GM12878 (cell line): ENCODE data around the gene SETBP1. TPM values are rescaled to one million over a fixed set of nuclear protein-coding genes. Genes with fewer than 3 reads are reported as not detected.
A peak's percentile ranks its signal among the peaks of the same experiment; 100 is the strongest.

ENCODE experiments used
- ATAC-seq: fragments of 200-7000 bp; cut with Tn5 transposase; 3 replicates; pipeline ENCODE4 v1.9.1; 2020; ENCODE audit warnings: mild to moderate bottlenecking, moderate library complexity
- BruUV-seq: library from RNA; stranded (reverse); fragments of 400-500 nt; replicated peaks from 2 replicates; lab custom pipeline; 2021; lab: Mats Ljungman, UMichigan
- CTCF ChIA-PET: fragments of 300-600 bp; sonication (Branson Sonifier 250); formaldehyde crosslinking; extraction: SDS; loops from one replicate; lab custom pipeline; 2021; ENCODE audit warnings: inconsistent platforms; lab: Yijun Ruan, JAX
- POLR2A ChIA-PET: fragments of 350-600 bp; formaldehyde crosslinking; extraction: SDS; loops from one replicate; lab custom pipeline; 2021; ENCODE audit warnings: inconsistent platforms; lab: Charles Lee
- RAD21 ChIA-PET: fragments of 300-600 bp; sonication (Branson Sonifier 250); formaldehyde crosslinking; loops from one replicate; lab custom pipeline; 2023; ENCODE audit warnings: antibody characterized with exemption; ENCODE audit not compliant: unreplicated experiment; lab: Charles Lee
- SMC1A ChIA-PET: fragments of 300-600 bp; sonication (Branson Sonifier 250); formaldehyde crosslinking; loops from one replicate; lab custom pipeline; 2023; ENCODE audit not compliant: unreplicated experiment, uncharacterized antibody; lab: Charles Lee
- DNase-seq: peaks from one replicate; pipeline ENCODE4 v3.0.0-alpha.2; 2011; ENCODE audit warnings: low read depth, low spot score
- FAIRE-seq: peaks from 3 replicates; lab custom pipeline; 2011; peaks lifted over from hg19 to GRCh38; lab: Jason Lieb, UNC
- H2AFZ ChIP-seq: 2 replicates; pipeline ENCODE4 v1.6.0; 2011; ENCODE audit warnings: low read depth, low read length, control low read depth; ENCODE audit not compliant: control insufficient read depth
- H3K27ac ChIP-seq: 2 replicates; pipeline ENCODE4 v1.5.1; 2011; ENCODE audit warnings: control low read depth; ENCODE audit not compliant: control insufficient read depth, insufficient read depth
- H3K27me3 ChIP-seq, 2 experiments: replicated peaks in 1 of 2; 2 replicates each; pipeline versions ENCODE4 v1.6.0 to v1.6.1; 2011; ENCODE audit warnings: low read length in 1 of 2; ENCODE audit not compliant: control insufficient read depth in 2 of 2, insufficient read depth in 2 of 2
- H3K36me3 ChIP-seq, 2 experiments: 2 replicates each; pipeline ENCODE4 v1.5.1; 2011; ENCODE audit warnings: low read length in 1 of 2; ENCODE audit not compliant: control insufficient read depth in 2 of 2, insufficient read depth in 2 of 2
- H3K4me1 ChIP-seq: 2 replicates; pipeline ENCODE4 v1.6.1; 2011; ENCODE audit warnings: mild to moderate bottlenecking, low read length, moderate library complexity, mixed read lengths; ENCODE audit not compliant: control insufficient read depth, insufficient read depth
- H3K4me2 ChIP-seq: 2 replicates; pipeline ENCODE4 v1.6.0; 2011; ENCODE audit warnings: control low read depth; ENCODE audit not compliant: control insufficient read depth, insufficient read depth
- H3K4me3 ChIP-seq: fragments of 200-600 bp; sonication (generic); 2 replicates; pipeline ENCODE4 v1.5.1; 2016
- H3K79me2 ChIP-seq: 2 replicates; pipeline ENCODE4 v1.6.0; 2011; ENCODE audit warnings: low read length; ENCODE audit not compliant: control insufficient read depth, insufficient read depth
- H3K9ac ChIP-seq: 2 replicates; pipeline ENCODE4 v1.8.0; 2011; ENCODE audit warnings: low read length, control low read depth, mixed read lengths; ENCODE audit not compliant: control insufficient read depth, insufficient read depth
- H3K9me3 ChIP-seq: replicated peaks from 3 replicates; pipeline ENCODE4 v1.5.1; 2011; ENCODE audit warnings: mild to moderate bottlenecking, low read length; ENCODE audit not compliant: control insufficient read depth, insufficient read depth
- H4K20me1 ChIP-seq: 2 replicates; pipeline ENCODE4 v1.6.0; 2011; ENCODE audit not compliant: control insufficient read depth, insufficient read depth
- CBX3 ChIP-seq: fragments of 200-600 bp; sonication (generic); IDR thresholded peaks from 2 replicates; pipeline ENCODE4 v1.6.1; 2016; ENCODE audit warnings: low read depth, borderline replicate concordance
- ETV6 ChIP-seq, 2 experiments: fragments of 450-650 bp in 1 of 2; IDR thresholded peaks in 1 of 2; conservative IDR thresholded peaks in 1 of 2; 2 replicates each; pipeline ENCODE4 v1.6.1; 2014; ENCODE audit warnings: antibody characterized with exemption in 1 of 2, borderline replicate concordance in 1 of 2, low read depth in 1 of 2, mild to moderate bottlenecking in 1 of 2, moderate library complexity in 1 of 2
- GABPA ChIP-seq: IDR thresholded peaks from 2 replicates; pipeline ENCODE4 v1.6.1; 2014; ENCODE audit warnings: antibody characterized with exemption, low read depth, mild to moderate bottlenecking, inconsistent platforms
- GATAD2B ChIP-seq: fragments of 450-650 bp; conservative IDR thresholded peaks from 2 replicates; pipeline ENCODE4 v1.6.1; 2017; ENCODE audit warnings: low read depth, mild to moderate bottlenecking, moderate library complexity
- HDAC2 ChIP-seq: fragments of 200-600 bp; sonication (generic); IDR thresholded peaks from 2 replicates; pipeline ENCODE4 v1.6.1; 2017
- MEF2B ChIP-seq: fragments of 450-650 bp; IDR thresholded peaks from 2 replicates; pipeline ENCODE4 v1.6.1; 2018; ENCODE audit warnings: mild to moderate bottlenecking, moderate library complexity; ENCODE audit not compliant: partially characterized antibody, poor library complexity, severe bottlenecking
- NFIC ChIP-seq: IDR thresholded peaks from 2 replicates; pipeline ENCODE4 v1.6.1; 2012; ENCODE audit warnings: low read depth, mild to moderate bottlenecking, inconsistent platforms, low read length, moderate library complexity
- NRF1 ChIP-seq: conservative IDR thresholded peaks from 2 replicates; pipeline ENCODE4 v1.6.1; 2011; ENCODE audit warnings: mild to moderate bottlenecking, low read depth, low read length, improper control_type of control experiment
- RAD21 ChIP-seq: IDR thresholded peaks from 2 replicates; pipeline ENCODE4 v1.6.1; 2011; ENCODE audit warnings: mild to moderate bottlenecking, low read depth, low read length, moderate library complexity; ENCODE audit not compliant: insufficient read depth
- SIN3A ChIP-seq: IDR thresholded peaks from 2 replicates; pipeline ENCODE4 v1.6.1; 2012; ENCODE audit warnings: low read depth, low read length, improper control_type of control experiment
- SIX5 ChIP-seq: IDR thresholded peaks from 2 replicates; pipeline ENCODE4 v1.6.1; 2011; ENCODE audit warnings: mild to moderate bottlenecking, low read depth, low read length, moderate library complexity; ENCODE audit not compliant: severe bottlenecking
- SMC3 ChIP-seq: IDR thresholded peaks from 2 replicates; pipeline ENCODE4 v1.6.1; 2011; ENCODE audit warnings: low read length, improper control_type of control experiment, borderline replicate concordance
- SUZ12 ChIP-seq: fragments of 200-600 bp; sonication (generic); IDR thresholded peaks from one replicate; pipeline ENCODE4 v1.6.1; 2018; ENCODE audit warnings: antibody characterized with exemption, mild to moderate bottlenecking; ENCODE audit not compliant: unreplicated experiment
- WRNIP1 ChIP-seq: IDR thresholded peaks from 2 replicates; pipeline ENCODE4 v1.6.1; 2011; ENCODE audit warnings: low read depth, low read length, improper control_type of control experiment, borderline replicate concordance
- ZNF217 ChIP-seq: fragments of 450-650 bp; IDR thresholded peaks from 2 replicates; pipeline ENCODE4 v1.6.1; 2017; ENCODE audit warnings: antibody characterized with exemption, mild to moderate bottlenecking
- ZNF622 ChIP-seq: fragments of 450-650 bp; IDR thresholded peaks from 2 replicates; pipeline ENCODE4 v1.6.1; 2017; ENCODE audit warnings: mild to moderate bottlenecking, inconsistent platforms
- ZZZ3 ChIP-seq: IDR thresholded peaks from 2 replicates; pipeline ENCODE4 v1.6.1; 2011; ENCODE audit warnings: low read depth; ENCODE audit not compliant: control insufficient read depth, insufficient read length
- WGBS: methylation state at CpG from one replicate; pipeline ENCODE4 v1.1.6; 2016; ENCODE audit warnings: low lambda C conversion rate; ENCODE audit not compliant: insufficient replicate concordance, insufficient coverage; ENCODE audit errors: missing lambda C conversion rate; 5-methylcytosine and 5-hydroxymethylcytosine counted together
- in situ Hi-C: fragments of 300-500 bp; cut with MboI; formaldehyde crosslinking; loops from 9 replicates; pipeline ENCODE4 v1.14.3; 2018; ENCODE audit warnings: mixed read lengths
- intact Hi-C: fragments of 100-400 bp; cut with micrococcal nuclease; formaldehyde crosslinking; loops from one replicate; pipeline ENCODE4 v1.14.2; 2022; ENCODE audit not compliant: unreplicated experiment
- polyA plus RNA-seq, 11 experiments: library from polyadenylated mRNA; depleted of rRNA in 4 of 11; unstranded in 6 of 11; stranded (reverse) in 5 of 11; fragments of >200 nt; fragmentation: Nextera tagmentation in 4 of 11; fragmentation: Illumina TruSeq in 1 of 11; extraction: Ambion mirVana in 4 of 11; extraction: Trizol in 1 of 11; gene quantifications; 1 replicate in 1 of 11; 2 replicates in 10 of 11; pipeline versions ENCODE4 v1.2.1 to v1.2.3, GENCODE V29; 2011 to 2016; ENCODE audit warnings: inconsistent platforms in 2 of 11, missing spikeins in 2 of 11, low read depth in 1 of 11
- total RNA-seq, 4 experiments: library from RNA; depleted of rRNA in 3 of 4; stranded (reverse); fragments of >200 nt in 3 of 4; fragmentation: Illumina TruSeq in 1 of 4; extraction: Trizol in 1 of 4; gene quantifications; 2 replicates each; pipeline versions ENCODE4 v1.2.1 to v1.2.3, GENCODE V29; 2013 to 2021
- TF ChIP-seq, protein P1 (sequence below): fragments of 450-650 bp; IDR thresholded peaks from 2 replicates; pipeline ENCODE4 v1.6.1; 2016; ENCODE audit warnings: mild to moderate bottlenecking, moderate library complexity, borderline replicate concordance
- TF ChIP-seq, protein P2 (sequence below): fragments of 450-650 bp; IDR thresholded peaks from 2 replicates; pipeline ENCODE4 v1.6.1; 2014; ENCODE audit warnings: mild to moderate bottlenecking
- TF ChIP-seq, protein P3 (sequence below): IDR thresholded peaks from 2 replicates; pipeline ENCODE4 v1.6.1; 2011; ENCODE audit warnings: low read depth, mild to moderate bottlenecking, low read length, moderate library complexity, borderline replicate concordance; ENCODE audit errors: extremely low read depth

SETBP1 gene
- total and polyA plus RNA-seq, 10 of the 15 experiments (the other 5 are each of a cell fraction or from before 2014, with no cell fraction given): 0.99 to 29.7 (median 8.3) TPM

DNA sequence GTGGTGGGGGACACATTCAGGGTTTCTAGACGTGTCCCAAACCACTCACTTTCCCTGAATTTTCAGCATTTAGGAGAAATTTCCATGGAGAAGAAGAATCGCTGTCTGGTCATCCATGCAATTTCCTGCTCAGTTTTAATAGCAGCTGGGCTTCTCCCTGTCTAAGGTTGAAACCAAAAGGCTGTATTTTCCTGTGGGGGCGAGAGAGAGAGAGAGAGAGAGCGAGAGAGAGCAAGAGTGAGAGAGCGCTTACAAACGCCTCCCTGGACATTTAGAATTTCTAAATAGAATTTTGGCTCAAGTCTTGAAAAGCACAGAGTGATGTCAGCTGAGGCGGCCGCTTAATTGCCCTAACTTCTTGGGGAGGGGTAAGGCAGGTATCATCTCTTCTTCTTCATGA is 110.8 kb downstream of the SETBP1 start:
- Histone ChIP-seq H3K79me2 (no peaks in the 10 kb centered on the region), H3K27me3 (no peaks in the 10 kb centered on the region), H2AFZ (no peak overlapping the region), H3K27ac (no peak overlapping the region), H3K4me3 (no peak overlapping the region), H4K20me1 (no peaks in the 10 kb centered on the region), H3K9me3 (no peaks in the 10 kb centered on the region), H3K36me3 (no peaks in the 10 kb centered on the region), H3K4me1 (peaks cover 9% of the 10 kb centered on the region), H3K9ac (no peak overlapping the region), H3K4me2 (no peak overlapping the region)
- ChIA-PET POLR2A (no interaction called here), RAD21 (no interaction called here), CTCF (interaction anchor here (0.9 kb wide), 1 partner anchor 108 kb away, joined by 3 read pairs; no protein-coding TSS in a partner anchor), SMC1A (interaction anchor here (1.6 kb wide), 1 partner anchor 32 kb away, joined by 4 read pairs; no protein-coding TSS in a partner anchor)
- intact Hi-C loops (no loop called here), in situ Hi-C loops (no loop called here)
- FAIRE-seq (no peak), DNase-seq (no peak), ATAC-seq (no peak)
- BruUV-seq: no TSS peak
- WGBS: 63% methylated on average over 8 of the region's 8 CpGs
- TF ChIP-seq GATAD2B (no peak), NFIC (peak; percentile 28; the same call in 1 of the 2 replicates), RAD21 (no peak), ZZZ3 (no peak), ZNF622 (no peak), SMC3 (no peak), SIX5 (no peak), ETV6 (conservative IDR thresholded peaks at IDR 0.05 in 1 of 2, IDR thresholded peaks at IDR 0.05 in 1 of 2; ENCODE audit: borderline replicate concordance in 1 of 2, low read depth in 1 of 2) (no peak), MEF2B (no peak), SUZ12 (no peak), HDAC2 (no peak), ZNF217 (no peak), CBX3 (no peak), GABPA (no peak), SIN3A (no peak), WRNIP1 (no peak), NRF1 (no peak)
- TF ChIP-seq, protein P1, sequence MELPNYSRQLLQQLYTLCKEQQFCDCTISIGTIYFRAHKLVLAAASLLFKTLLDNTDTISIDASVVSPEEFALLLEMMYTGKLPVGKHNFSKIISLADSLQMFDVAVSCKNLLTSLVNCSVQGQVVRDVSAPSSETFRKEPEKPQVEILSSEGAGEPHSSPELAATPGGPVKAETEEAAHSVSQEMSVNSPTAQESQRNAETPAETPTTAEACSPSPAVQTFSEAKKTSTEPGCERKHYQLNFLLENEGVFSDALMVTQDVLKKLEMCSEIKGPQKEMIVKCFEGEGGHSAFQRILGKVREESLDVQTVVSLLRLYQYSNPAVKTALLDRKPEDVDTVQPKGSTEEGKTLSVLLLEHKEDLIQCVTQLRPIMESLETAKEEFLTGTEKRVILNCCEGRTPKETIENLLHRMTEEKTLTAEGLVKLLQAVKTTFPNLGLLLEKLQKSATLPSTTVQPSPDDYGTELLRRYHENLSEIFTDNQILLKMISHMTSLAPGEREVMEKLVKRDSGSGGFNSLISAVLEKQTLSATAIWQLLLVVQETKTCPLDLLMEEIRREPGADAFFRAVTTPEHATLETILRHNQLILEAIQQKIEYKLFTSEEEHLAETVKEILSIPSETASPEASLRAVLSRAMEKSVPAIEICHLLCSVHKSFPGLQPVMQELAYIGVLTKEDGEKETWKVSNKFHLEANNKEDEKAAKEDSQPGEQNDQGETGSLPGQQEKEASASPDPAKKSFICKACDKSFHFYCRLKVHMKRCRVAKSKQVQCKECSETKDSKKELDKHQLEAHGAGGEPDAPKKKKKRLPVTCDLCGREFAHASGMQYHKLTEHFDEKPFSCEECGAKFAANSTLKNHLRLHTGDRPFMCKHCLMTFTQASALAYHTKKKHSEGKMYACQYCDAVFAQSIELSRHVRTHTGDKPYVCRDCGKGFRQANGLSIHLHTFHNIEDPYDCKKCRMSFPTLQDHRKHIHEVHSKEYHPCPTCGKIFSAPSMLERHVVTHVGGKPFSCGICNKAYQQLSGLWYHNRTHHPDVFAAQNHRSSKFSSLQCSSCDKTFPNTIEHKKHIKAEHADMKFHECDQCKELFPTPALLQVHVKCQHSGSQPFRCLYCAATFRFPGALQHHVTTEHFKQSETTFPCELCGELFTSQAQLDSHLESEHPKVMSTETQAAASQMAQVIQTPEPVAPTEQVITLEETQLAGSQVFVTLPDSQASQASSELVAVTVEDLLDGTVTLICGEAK: no peak
- TF ChIP-seq, protein P2, sequence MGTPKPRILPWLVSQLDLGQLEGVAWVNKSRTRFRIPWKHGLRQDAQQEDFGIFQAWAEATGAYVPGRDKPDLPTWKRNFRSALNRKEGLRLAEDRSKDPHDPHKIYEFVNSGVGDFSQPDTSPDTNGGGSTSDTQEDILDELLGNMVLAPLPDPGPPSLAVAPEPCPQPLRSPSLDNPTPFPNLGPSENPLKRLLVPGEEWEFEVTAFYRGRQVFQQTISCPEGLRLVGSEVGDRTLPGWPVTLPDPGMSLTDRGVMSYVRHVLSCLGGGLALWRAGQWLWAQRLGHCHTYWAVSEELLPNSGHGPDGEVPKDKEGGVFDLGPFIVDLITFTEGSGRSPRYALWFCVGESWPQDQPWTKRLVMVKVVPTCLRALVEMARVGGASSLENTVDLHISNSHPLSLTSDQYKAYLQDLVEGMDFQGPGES: no peak
- TF ChIP-seq, protein P3, sequence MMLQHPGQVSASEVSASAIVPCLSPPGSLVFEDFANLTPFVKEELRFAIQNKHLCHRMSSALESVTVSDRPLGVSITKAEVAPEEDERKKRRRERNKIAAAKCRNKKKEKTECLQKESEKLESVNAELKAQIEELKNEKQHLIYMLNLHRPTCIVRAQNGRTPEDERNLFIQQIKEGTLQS: no peak
